GM12878 (cell line): Measurements from ENCODE around the gene RBMS3.

Experiments
- ASH2L ChIP-seq: fragments of 300-600, 200-600 bp; sonication (generic); IDR thresholded peaks from 2 replicates; pipeline ENCODE4 v1.6.1; 2017; ENCODE audit warnings: low read depth, mild to moderate bottlenecking, borderline replicate concordance
- CEBPB ChIP-seq, 2 experiments: fragments of 150-350 bp in 1 of 2; IDR thresholded peaks; 2 replicates each; pipeline ENCODE4 v1.6.1; 2012 to 2014; ENCODE audit warnings: low read depth in 2 of 2, low read length in 2 of 2, borderline replicate concordance in 1 of 2, inconsistent platforms in 1 of 2
- CTCF ChIP-seq, 3 experiments: IDR thresholded peaks in 2 of 3; conservative IDR thresholded peaks in 1 of 3; 2 replicates each; pipeline ENCODE4 v1.5.1; 2011; ENCODE audit warnings: low read depth in 3 of 3, low read length in 3 of 3, mild to moderate bottlenecking in 3 of 3, control low read depth in 2 of 3, moderate library complexity in 2 of 3, inconsistent platforms in 1 of 3, mixed read lengths in 1 of 3; ENCODE audit not compliant: control insufficient read depth in 2 of 3, insufficient read depth in 1 of 3; ENCODE audit errors: extremely low read depth in 1 of 3
- ESRRA ChIP-seq: IDR thresholded peaks from 2 replicates; pipeline ENCODE4 v1.6.1; 2012; ENCODE audit warnings: mild to moderate bottlenecking, low read length, improper control_type of control experiment
- MAX ChIP-seq: IDR thresholded peaks from 2 replicates; pipeline ENCODE4 v1.6.1; 2012; ENCODE audit warnings: low read depth, low read length, improper control_type of control experiment
- RCOR1 ChIP-seq: conservative IDR thresholded peaks from 2 replicates; pipeline ENCODE4 v1.6.1; 2012; ENCODE audit warnings: low read depth, low read length, improper control_type of control experiment
- SPI1 ChIP-seq: IDR thresholded peaks from 2 replicates; pipeline ENCODE4 v1.6.1; 2011; ENCODE audit warnings: low read depth, mild to moderate bottlenecking, low read length, moderate library complexity, borderline replicate concordance; ENCODE audit not compliant: insufficient read depth
- YY1 ChIP-seq: IDR thresholded peaks from 2 replicates; pipeline ENCODE4 v1.6.1; 2011; ENCODE audit warnings: low read depth, mild to moderate bottlenecking, low read length
- TF ChIP-seq, protein P1 (sequence below): fragments of 450-650 bp; IDR thresholded peaks from 2 replicates; pipeline ENCODE4 v1.6.1; 2016; ENCODE audit warnings: mild to moderate bottlenecking

DNA sequence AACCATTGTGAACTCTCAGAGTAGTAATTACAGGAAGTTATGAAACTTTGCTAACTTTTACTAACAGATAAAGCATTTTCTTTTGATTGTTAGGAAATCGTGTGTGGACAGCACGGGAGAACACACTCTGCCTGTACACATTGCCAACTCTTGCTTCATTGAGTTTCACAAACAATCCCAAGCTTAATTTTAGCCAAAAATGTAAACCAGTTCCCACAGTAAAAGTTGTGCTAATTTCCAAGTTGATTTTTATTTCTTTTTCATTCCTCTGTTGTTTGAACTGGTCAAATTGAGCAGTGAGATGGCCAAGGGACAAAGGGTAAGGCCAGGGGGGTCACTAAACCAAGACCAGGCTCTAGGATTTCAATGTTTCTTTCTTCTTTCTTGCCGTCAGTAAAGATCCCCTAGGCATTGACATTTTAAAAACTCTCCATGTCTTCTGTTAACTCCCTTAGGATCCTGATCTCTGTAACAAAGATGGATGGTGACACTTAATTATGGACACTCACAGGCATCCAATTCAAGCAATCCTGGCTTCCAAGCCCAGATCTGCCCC lies 414.9 kb downstream of the RBMS3 start:
- TF ChIP-seq MAX (no peak), RCOR1 (no peak), CTCF (IDR thresholded peaks at IDR 0.05 in 2 of 3, conservative IDR thresholded peaks at IDR 0.05 in 1 of 3; ENCODE audit: control insufficient read depth in 2 of 3, extremely low read depth in 1 of 3, insufficient read depth in 1 of 3, low read depth in 3 of 3, low read length in 3 of 3) (no peak), ASH2L (no peak), ESRRA (no peak), CEBPB (IDR thresholded peaks at IDR 0.05; ENCODE audit: borderline replicate concordance in 1 of 2, low read depth in 2 of 2, low read length in 2 of 2) (no peak), SPI1 (no peak), YY1 (no peak)
- TF ChIP-seq, protein P1, sequence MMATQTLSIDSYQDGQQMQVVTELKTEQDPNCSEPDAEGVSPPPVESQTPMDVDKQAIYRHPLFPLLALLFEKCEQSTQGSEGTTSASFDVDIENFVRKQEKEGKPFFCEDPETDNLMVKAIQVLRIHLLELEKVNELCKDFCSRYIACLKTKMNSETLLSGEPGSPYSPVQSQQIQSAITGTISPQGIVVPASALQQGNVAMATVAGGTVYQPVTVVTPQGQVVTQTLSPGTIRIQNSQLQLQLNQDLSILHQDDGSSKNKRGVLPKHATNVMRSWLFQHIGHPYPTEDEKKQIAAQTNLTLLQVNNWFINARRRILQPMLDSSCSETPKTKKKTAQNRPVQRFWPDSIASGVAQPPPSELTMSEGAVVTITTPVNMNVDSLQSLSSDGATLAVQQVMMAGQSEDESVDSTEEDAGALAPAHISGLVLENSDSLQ: no peak
